Thyroid gland (tissue), 4 donors: ENCODE data around the gene C17orf75. TPM values are rescaled to one million over a fixed set of nuclear protein-coding genes. Genes with fewer than 3 reads are reported as not detected.

Source experiments
- DNase-seq, 2 donors: peaks; one replicate each; pipeline ENCODE4 v3.0.0-alpha.2; 2019
- H3K27ac ChIP-seq, 3 donors: fragments of 200-600 bp; sonication (generic); 1 replicate in 2 of 3; 2 replicates in 1 of 3; pipeline ENCODE4 v1.5.1; 2016 to 2019; ENCODE audit warnings: mild to moderate bottlenecking in 1 of 3, moderate library complexity in 1 of 3
- H3K27me3 ChIP-seq: fragments of 200-600 bp; sonication (generic); one replicate; pipeline ENCODE4 v1.5.1; 2019
- H3K36me3 ChIP-seq, 2 donors: fragments of 200-600 bp; sonication (generic); one replicate each; pipeline ENCODE4 v1.5.1; 2016 to 2019
- H3K4me1 ChIP-seq, 2 donors: fragments of 200-600 bp; sonication (generic); one replicate each; pipeline ENCODE4 v1.5.1; 2017 to 2019
- H3K4me3 ChIP-seq, 3 donors: fragments of 200-600 bp; sonication (generic); replicated peaks in 1 of 3; 1 replicate in 2 of 3; 2 replicates in 1 of 3; pipeline ENCODE4 v1.5.1; 2016; ENCODE audit warnings: mild to moderate bottlenecking in 1 of 3
- H3K9me3 ChIP-seq: fragments of 200-600 bp; sonication (generic); one replicate; pipeline ENCODE4 v1.5.1; 2017
- CTCF ChIP-seq, 6 experiments: fragments of 200-600 bp in 3 of 6; fragments of 450-650 bp in 3 of 6; sonication (generic) in 3 of 6; IDR thresholded peaks; one replicate each; pipeline ENCODE4 v1.5.1; 2016 to 2019; ENCODE audit warnings: antibody characterized with exemption in 6 of 6, mild to moderate bottlenecking in 2 of 6, inconsistent platforms in 1 of 6, moderate library complexity in 1 of 6
- POLR2A ChIP-seq, 2 donors: fragments of 450-650 bp; IDR thresholded peaks; one replicate each; pipeline ENCODE4 v1.6.1; 2017; ENCODE audit warnings: antibody characterized with exemption in 2 of 2, mild to moderate bottlenecking in 2 of 2, moderate library complexity in 1 of 2
- WGBS, 2 donors: methylation state at CpG; one replicate each; pipeline ENCODE4 v1.1.5; 2017; 5-methylcytosine and 5-hydroxymethylcytosine counted together
- intact Hi-C: fragments of 100-400 bp; cut with DNase I; formaldehyde crosslinking; loops from one replicate; pipeline ENCODE4 v1.15.1; 2023
- total RNA-seq, 4 donors: library from RNA; depleted of rRNA; stranded (reverse); fragments of >200 nt; gene quantifications; one replicate each; pipeline ENCODE4 v1.2.3, GENCODE V29; 2016

Gene C17orf75
- total RNA-seq, 4 donors from 2014 or later = 16.1 to 27.7 (median 21.9) TPM

GRCh38 chr17:32345951-32346600 is 4.1 kb upstream of the C17orf75 start:
- Histone ChIP-seq H3K4me1 (peaks cover 9 to 13% of the 10 kb centered on the region in 2 donors), H3K27ac (no peak overlapping the region), H3K36me3 (no peaks in the 10 kb centered on the region), H3K4me3 (no peak overlapping the region), H3K27me3 (no peaks in the 10 kb centered on the region), H3K9me3 (no peaks in the 10 kb centered on the region)
- WGBS, 2 donors = 90 to 92% methylated on average over 11 of the region's 11 CpGs
- intact Hi-C loops = no loop called here
- no peak for DNase-seq
- TF ChIP-seq CTCF (IDR thresholded peaks at IDR 0.05) (no peak), POLR2A (IDR thresholded peaks at IDR 0.05) (no peak)

- DNase-seq = no peak
- H3K36me3 ChIP-seq = peaks cover under 1 to 4% of the 10 kb centered on the region in 2 donors
- intact Hi-C loops = no loop called here
- 71 to 73% methylated on average over 14 of the region's 14 CpGs for WGBS, 2 donors
- no peaks in the 10 kb centered on the region for H3K9me3 ChIP-seq
- peak overlapping the region in 1 of 3 donors; percentile 51 for H3K4me3 ChIP-seq
- TF ChIP-seq CTCF (IDR thresholded peaks at IDR 0.05) (no peak), POLR2A (IDR thresholded peaks at IDR 0.05) (no peak)
- H3K27me3 ChIP-seq = no peaks in the 10 kb centered on the region
- H3K27ac ChIP-seq = peak overlapping the region in 2 of 3 donors; percentile 65 to 72
- H3K4me1 ChIP-seq = peaks cover 5 to 9% of the 10 kb centered on the region in 2 donors
Observed at GRCh38 chr17:32342603-32343325, 791 bp upstream of the C17orf75 start.

- TF ChIP-seq CTCF (IDR thresholded peaks at IDR 0.05) = no peak
- TF ChIP-seq POLR2A (IDR thresholded peaks at IDR 0.05) = no peak
- intact Hi-C loops = no loop called here
- DNase-seq = peak; percentile 17 to 20
- Histone ChIP-seq H3K4me1 (peaks cover 5 to 9% of the 10 kb centered on the region in 2 donors), H3K4me3 (peak overlapping the region in 2 of 3 donors; percentile 11 to 51), H3K36me3 (peaks cover 6 to 10% of the 10 kb centered on the region in 2 donors), H3K9me3 (no peaks in the 10 kb centered on the region), H3K27ac (peak overlapping the region in 2 of 3 donors; percentile 72), H3K27me3 (no peaks in the 10 kb centered on the region)
- WGBS, 2 donors = 4 to 7% methylated on average over 13 of the region's 13 CpGs
Observed at GRCh38 chr17:32341141-32341856, 674 bp downstream of the C17orf75 start.

GRCh38 chr17:32335687-32336086 is 6.3 kb downstream of the C17orf75 start:
- 83 to 84% methylated on average over 4 of the region's 4 CpGs for WGBS, 2 donors
- H3K9me3 ChIP-seq = no peaks in the 10 kb centered on the region
- no peaks in the 10 kb centered on the region for H3K27me3 ChIP-seq
- H3K4me1 ChIP-seq = no peaks in the 10 kb centered on the region
- intact Hi-C loops = no loop called here
- TF ChIP-seq CTCF (IDR thresholded peaks at IDR 0.05) (no peak), POLR2A (IDR thresholded peaks at IDR 0.05) (no peak)
- peaks cover 11 to 19% of the 10 kb centered on the region in 2 donors for H3K36me3 ChIP-seq
- no peak overlapping the region for H3K27ac ChIP-seq
- H3K4me3 ChIP-seq = no peak overlapping the region
- no peak for DNase-seq
